Adrenal gland (tissue), 12 donors: Measurements from ENCODE around the gene EVPLL. TPM values are rescaled to one million over a fixed set of nuclear protein-coding genes. Genes with fewer than 3 reads are reported as not detected.

Experiments
- DNase-seq, 7 donors: peaks; one replicate each; pipeline ENCODE4 v3.0.0-alpha.2; 2019 to 2020
- H3K27ac ChIP-seq, 5 donors: fragments of 200-600 bp; sonication (generic) in 4 of 5; 1 replicate in 3 of 5; 2 replicates in 2 of 5; pipeline versions ENCODE4 v1.5.1 to v1.8.0; 2016 to 2020; ENCODE audit warnings: mild to moderate bottlenecking in 1 of 5
- H3K27me3 ChIP-seq: fragments of 200-600 bp; 2 replicates; pipeline ENCODE4 v1.8.0; 2021
- H3K36me3 ChIP-seq, 2 donors: fragments of 200-600 bp; replicated peaks in 1 of 2; 1 replicate in 1 of 2; 2 replicates in 1 of 2; pipeline versions ENCODE4 v1.5.1 to v1.8.0; 2018 to 2022
- H3K4me1 ChIP-seq, 2 donors: fragments of 200-600 bp; replicated peaks in 1 of 2; 1 replicate in 1 of 2; 2 replicates in 1 of 2; pipeline versions ENCODE4 v1.5.1 to v1.8.0; 2018 to 2021
- H3K4me3 ChIP-seq, 4 donors: fragments of 200-600 bp; sonication (generic) in 3 of 4; one replicate each; pipeline ENCODE4 v1.5.1; 2016 to 2018
- H3K9me3 ChIP-seq, 3 donors: fragments of 200-600 bp; sonication (generic) in 1 of 3; replicated peaks in 1 of 3; 1 replicate in 2 of 3; 2 replicates in 1 of 3; pipeline versions ENCODE4 v1.5.1 to v1.8.0; 2016 to 2021
- POLR2A ChIP-seq, 2 donors: fragments of 450-650 bp; IDR thresholded peaks; one replicate each; pipeline ENCODE4 v1.6.1; 2017; ENCODE audit warnings: antibody characterized with exemption in 2 of 2, mild to moderate bottlenecking in 2 of 2, moderate library complexity in 1 of 2
- WGBS, 4 donors: extraction: QIAGEN DNeasy Blood & Tissue Kit in 2 of 4; methylation state at CpG; one replicate each; pipeline versions ENCODE4 v1.1.5 to v1.1.7; 2013 to 2017; 5-methylcytosine and 5-hydroxymethylcytosine counted together
- intact Hi-C, 2 donors: fragments of 100-400 bp; cut with DNase I; formaldehyde crosslinking; loops; one replicate each; pipeline versions ENCODE4 v1.14.1 to v1.15.0; 2022 to 2023
- polyA plus RNA-seq, 3 donors: library from polyadenylated mRNA; stranded (reverse); fragments of 200-250 nt in 2 of 3; fragments of 350-450 nt in 1 of 3; fragmentation: Illumina TruSeq in 1 of 3; extraction: RNeasy Lipid Tissue Mini Kit (QIAGEN cat#74804) in 1 of 3; gene quantifications; one replicate each; pipeline ENCODE4 v1.2.3, GENCODE V29; 2013 to 2014
- total RNA-seq, 9 donors: library from RNA; depleted of rRNA in 4 of 9; stranded (reverse); fragments of >200 nt in 4 of 9; fragments of 120-200 nt in 1 of 9; fragmentation: NEBNext Ultra II Directional in 1 of 9; extraction: Animal tissue kit (Norgen Biotek cat#: 25700) in 1 of 9; gene quantifications; one replicate each; pipeline versions ENCODE4 v1.1.0 to v1.2.4, GENCODE V29; 2013 to 2023
- TF ChIP-seq, protein P1 (sequence below), 6 experiments: fragments of 450-650 bp in 4 of 6; fragments of 200-600 bp in 2 of 6; sonication (generic) in 1 of 6; IDR thresholded peaks; 1 replicate in 5 of 6; 2 replicates in 1 of 6; pipeline versions ENCODE4 v1.5.1 to v1.8.0; 2016 to 2021; ENCODE audit warnings: antibody characterized with exemption in 6 of 6, mild to moderate bottlenecking in 2 of 6, moderate library complexity in 1 of 6
- donor health status: healthy with polysubstance abuse.
- donor health status: Bipolar disorder and iron deficiency.
- donor health status: DM: yes; HTN: yes; CAD: no.
- donor health status: DM: no; HTN: no; CAD: no.
- donor health status: DM: no; HTN: no; CAD: no.
- donor health status: DM: yes; HTN: yes; CAD: no.

EVPLL gene
- total and polyA plus RNA-seq, 12 donors = 0.47 TPM; not detected in 11

DNA sequence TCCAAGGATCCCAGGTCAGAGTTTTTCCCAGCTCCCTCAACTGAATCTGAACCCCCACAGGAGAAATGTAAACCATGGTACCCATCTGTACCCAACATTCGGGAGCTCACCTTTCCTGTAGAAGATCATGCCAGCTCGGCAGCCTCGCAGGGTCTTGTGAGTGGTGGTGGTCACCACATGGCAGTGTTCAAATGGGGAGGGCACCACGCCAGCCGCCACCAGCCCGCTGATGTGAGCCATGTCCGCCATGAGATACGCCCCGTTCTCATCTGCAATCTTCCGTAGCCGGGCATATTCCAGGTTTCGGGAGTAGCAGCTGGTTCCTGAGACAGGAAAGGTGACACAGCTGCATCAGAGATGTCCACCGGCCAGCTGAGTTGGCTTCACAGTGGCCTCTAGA lies 37.6 kb upstream of the EVPLL start:
- no peak for TF ChIP-seq POLR2A (IDR thresholded peaks at IDR 0.05)
- TF ChIP-seq, protein P1, sequence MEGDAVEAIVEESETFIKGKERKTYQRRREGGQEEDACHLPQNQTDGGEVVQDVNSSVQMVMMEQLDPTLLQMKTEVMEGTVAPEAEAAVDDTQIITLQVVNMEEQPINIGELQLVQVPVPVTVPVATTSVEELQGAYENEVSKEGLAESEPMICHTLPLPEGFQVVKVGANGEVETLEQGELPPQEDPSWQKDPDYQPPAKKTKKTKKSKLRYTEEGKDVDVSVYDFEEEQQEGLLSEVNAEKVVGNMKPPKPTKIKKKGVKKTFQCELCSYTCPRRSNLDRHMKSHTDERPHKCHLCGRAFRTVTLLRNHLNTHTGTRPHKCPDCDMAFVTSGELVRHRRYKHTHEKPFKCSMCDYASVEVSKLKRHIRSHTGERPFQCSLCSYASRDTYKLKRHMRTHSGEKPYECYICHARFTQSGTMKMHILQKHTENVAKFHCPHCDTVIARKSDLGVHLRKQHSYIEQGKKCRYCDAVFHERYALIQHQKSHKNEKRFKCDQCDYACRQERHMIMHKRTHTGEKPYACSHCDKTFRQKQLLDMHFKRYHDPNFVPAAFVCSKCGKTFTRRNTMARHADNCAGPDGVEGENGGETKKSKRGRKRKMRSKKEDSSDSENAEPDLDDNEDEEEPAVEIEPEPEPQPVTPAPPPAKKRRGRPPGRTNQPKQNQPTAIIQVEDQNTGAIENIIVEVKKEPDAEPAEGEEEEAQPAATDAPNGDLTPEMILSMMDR (IDR thresholded peaks at IDR 0.05) = no peak
- Histone ChIP-seq H3K27me3 (no peaks in the 10 kb centered on the region), H3K9me3 (no peaks in the 10 kb centered on the region), H3K27ac (no peak overlapping the region), H3K36me3 (peaks cover 0 to 8% of the 10 kb centered on the region in 2 donors), H3K4me3 (no peak overlapping the region), H3K4me1 (no peaks in the 10 kb centered on the region)
- DNase-seq = no peak
- intact Hi-C loops = no loop called here
- WGBS, 4 donors = 97 to 100% (median 98%) methylated on average over 9 to 13 of the region's 13 CpGs

DNA sequence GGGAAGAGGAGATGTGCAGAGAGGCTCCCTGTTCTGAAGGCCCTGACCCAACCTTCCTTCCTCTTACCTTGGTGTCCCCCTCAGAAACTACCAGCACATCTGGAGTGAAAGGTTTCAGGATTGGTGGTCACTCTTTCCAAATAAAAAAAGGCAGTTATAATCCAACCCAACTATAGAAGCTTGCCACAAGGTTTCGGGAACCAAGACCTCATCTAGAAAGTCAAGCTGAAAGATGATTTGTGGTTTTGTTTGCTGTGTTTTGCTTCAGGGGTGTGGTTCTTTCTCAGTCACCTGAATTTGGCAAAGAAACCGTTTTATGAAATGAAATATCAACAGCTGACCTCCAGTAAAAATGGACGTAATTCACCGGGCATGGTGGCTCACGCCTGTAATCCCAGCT lies 33.6 kb upstream of the EVPLL start:
- Histone ChIP-seq H3K9me3 (no peaks in the 10 kb centered on the region), H3K27ac (no peak overlapping the region), H3K4me3 (no peak overlapping the region), H3K4me1 (no peaks in the 10 kb centered on the region), H3K36me3 (peaks cover 0 to 23% of the 10 kb centered on the region in 2 donors), H3K27me3 (no peaks in the 10 kb centered on the region)
- TF ChIP-seq, protein P1 (IDR thresholded peaks at IDR 0.05) = no peak
- no peak for TF ChIP-seq POLR2A (IDR thresholded peaks at IDR 0.05)
- WGBS, 4 donors = 89 to 94% (median 90%) methylated on average over 5 of the region's 5 CpGs
- no peak for DNase-seq
- intact Hi-C loops = no loop called here

DNA sequence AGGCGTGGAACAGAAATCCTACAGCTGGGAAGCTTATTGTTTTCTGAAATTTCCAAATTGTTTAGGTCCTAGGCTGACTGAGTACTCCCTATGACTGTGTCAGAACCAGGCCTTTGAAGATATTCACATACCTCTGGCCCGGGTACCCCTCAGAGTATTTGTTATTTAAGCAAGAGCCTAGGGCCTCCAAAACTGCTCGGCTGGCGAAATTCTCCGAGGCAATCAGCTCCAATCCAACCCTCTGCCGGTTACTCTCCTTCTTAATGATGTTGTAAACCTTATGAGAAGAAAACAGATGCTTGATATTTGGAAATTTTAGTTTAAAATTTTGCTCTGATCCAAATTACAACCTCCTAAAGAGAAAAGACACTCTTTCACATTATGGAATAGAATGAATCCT lies 24.0 kb upstream of the EVPLL start:
- Histone ChIP-seq H3K27ac (no peak overlapping the region), H3K9me3 (no peaks in the 10 kb centered on the region), H3K36me3 (no peaks in the 10 kb centered on the region), H3K27me3 (no peaks in the 10 kb centered on the region), H3K4me1 (peaks cover 0 to 4% of the 10 kb centered on the region in 2 donors), H3K4me3 (no peak overlapping the region)
- TF ChIP-seq, protein P1 (IDR thresholded peaks at IDR 0.05) = no peak
- TF ChIP-seq POLR2A (IDR thresholded peaks at IDR 0.05) = no peak
- intact Hi-C loops = no loop called here
- DNase-seq = no peak
- 91 to 95% (median 92%) methylated on average over 6 of the region's 6 CpGs for WGBS, 4 donors

DNA sequence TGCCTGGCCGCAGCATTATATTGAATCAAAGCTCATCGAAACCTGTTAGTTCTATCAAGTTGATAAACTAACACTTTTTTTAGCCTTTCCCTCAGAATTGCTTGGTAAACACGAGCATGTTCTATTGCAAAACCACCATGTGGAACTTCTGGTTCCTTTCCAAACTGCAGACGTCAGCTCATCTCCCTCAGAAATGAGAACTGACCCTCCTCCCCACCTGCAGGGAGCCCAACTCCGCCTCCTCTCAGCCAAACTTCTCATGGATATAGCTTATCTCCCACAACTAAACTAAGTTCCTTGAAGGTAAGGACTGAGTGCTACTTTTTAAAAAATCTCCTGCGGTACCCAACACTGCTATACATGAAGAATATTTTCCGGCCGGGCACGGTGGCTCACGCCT lies 21.0 kb upstream of the EVPLL start:
- 77 to 88% (median 79%) methylated on average over 10 of the region's 10 CpGs for WGBS, 4 donors
- peak in 6 of 7 donors; percentile 30 to 64 (median 36) for DNase-seq

More for the DNA sequence above, 21.0 kb upstream of the EVPLL start:
- intact Hi-C loops = no loop called here
- TF ChIP-seq, protein P1 (IDR thresholded peaks at IDR 0.05) = no peak
- no peak for TF ChIP-seq POLR2A (IDR thresholded peaks at IDR 0.05)
- Histone ChIP-seq H3K4me1 (peaks cover 0 to 4% of the 10 kb centered on the region in 2 donors), H3K36me3 (no peaks in the 10 kb centered on the region), H3K9me3 (no peaks in the 10 kb centered on the region), H3K4me3 (no peak overlapping the region), H3K27ac (peak overlapping the region in 1 of 5 donors; percentile 24), H3K27me3 (no peaks in the 10 kb centered on the region)
